ENCODE measurements around the gene NOL3.

GRCh38 chr16:67188323-67188722 lies 18.0 kb downstream of the NOL3 start:
- TF ChIP-seq CTCF (IDR thresholded peaks at IDR 0.05; ENCODE audit: extremely low read depth in 1 of 2, insufficient read depth in 1 of 2, low read depth in 1 of 2, low read length in 2 of 2) (no peak), FOS (IDR thresholded peaks at IDR 0.05; ENCODE audit: borderline replicate concordance, insufficient read depth, low read length) (no peak), MYC (IDR thresholded peaks at IDR 0.05; ENCODE audit: low read depth, low read length) (no peak)
